ENCODE data around the gene PXDN.

- TF ChIP-seq POLR2A (IDR thresholded peaks at IDR 0.05) (no peak), CTCF (IDR thresholded peaks at IDR 0.05) (no peak), POLR2AphosphoS5 (IDR thresholded peaks at IDR 0.05) (no peak), EP300 (IDR thresholded peaks at IDR 0.05; ENCODE audit: low read depth) (no peak)
These were observed 158.7 kb downstream of the PXDN start for GRCh38 chr2:1585635-1586034.
